AG09309 (cell line): ENCODE results near the gene UPB1.

Experiments
- DNase-seq: peaks from one replicate; pipeline ENCODE4 v3.0.0-alpha.2; 2010; ENCODE audit warnings: low read depth
- H3K4me3 ChIP-seq: 2 replicates; pipeline ENCODE4 v1.5.1; 2011; ENCODE audit warnings: mild to moderate bottlenecking, low read depth, low read length, moderate library complexity; ENCODE audit not compliant: control insufficient read depth
- CTCF ChIP-seq: IDR thresholded peaks from 2 replicates; pipeline ENCODE4 v1.5.1; 2011; ENCODE audit warnings: mild to moderate bottlenecking, low read depth, low read length, inconsistent platforms; ENCODE audit not compliant: insufficient read depth, control insufficient read depth; ENCODE audit errors: missing control alignments

UPB1 gene

GRCh38 chr22:24566899-24567511 lies 71.9 kb downstream of the UPB1 start:
- no peak for TF ChIP-seq CTCF
- H3K4me3 ChIP-seq = no peak overlapping the region
- no peak for DNase-seq

- TF ChIP-seq CTCF = no peak
- DNase-seq = no peak
- no peak overlapping the region for H3K4me3 ChIP-seq
Measured at GRCh38 chr22:24567668-24568067, 72.5 kb downstream of the UPB1 start.

GRCh38 chr22:24571266-24571665 lies 76.1 kb downstream of the UPB1 start:
- DNase-seq = no peak
- TF ChIP-seq CTCF = no peak
- no peak overlapping the region for H3K4me3 ChIP-seq

- no peak overlapping the region for H3K4me3 ChIP-seq
- no peak for DNase-seq
- no peak for TF ChIP-seq CTCF
Measured at GRCh38 chr22:24576778-24577177, 81.6 kb downstream of the UPB1 start.
